Panc1 (cell line): Measurements from ENCODE around the gene HUS1.

Experiments
- CTCF ChIP-seq: fragments of 450-650 bp; IDR thresholded peaks from 2 replicates; pipeline ENCODE4 v1.5.1; 2017; ENCODE audit warnings: mild to moderate bottlenecking
- POLR2AphosphoS5 ChIP-seq: IDR thresholded peaks from 2 replicates; pipeline ENCODE4 v1.6.1; 2012; ENCODE audit warnings: mild to moderate bottlenecking, low read depth, low read length, moderate library complexity

- no peak for TF ChIP-seq POLR2AphosphoS5
- no peak for TF ChIP-seq CTCF
Observed at GRCh38 chr7:47940088-47941013, 39.1 kb downstream of the HUS1 start.
